ENCODE measurements around the gene CDK3. TPM values are rescaled to one million over a fixed set of nuclear protein-coding genes. Genes with fewer than 3 reads are reported as not detected.

The CDK3 gene
- total RNA-seq, 1 experiment from 2014 or later = 5.2 TPM

DNA sequence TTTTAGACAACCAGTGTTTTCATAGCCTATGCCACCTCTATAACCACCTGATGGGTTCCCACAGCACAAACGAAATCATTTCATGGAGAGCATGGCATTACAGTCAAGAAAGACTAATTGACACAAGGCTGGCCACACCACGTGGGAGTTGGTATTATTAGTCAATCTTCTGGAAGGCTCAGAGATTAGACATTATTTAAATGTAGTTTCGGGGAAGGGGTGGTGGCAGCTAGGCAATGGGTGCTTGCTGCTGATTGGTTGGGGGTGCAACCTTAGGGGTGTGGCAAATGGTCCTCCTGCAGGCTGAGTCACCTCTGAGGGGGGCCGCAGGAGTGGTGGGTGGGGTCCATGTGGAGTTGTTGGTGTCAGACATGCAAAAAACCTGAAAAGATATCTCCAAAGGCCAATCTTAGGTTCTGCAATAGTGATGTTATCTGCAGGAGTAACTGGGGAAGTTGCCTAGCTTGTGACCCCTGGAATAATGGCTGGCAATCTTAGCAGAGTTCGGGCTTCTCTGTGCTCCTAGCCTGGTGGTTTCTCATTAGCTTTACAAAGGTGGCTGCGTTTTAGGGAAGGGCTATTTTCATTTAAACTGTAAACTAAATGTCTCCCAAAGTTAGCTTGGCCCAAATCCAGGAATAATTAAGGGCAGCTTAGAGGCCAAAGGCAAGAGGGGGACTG is 17.0 kb upstream of the CDK3 start:
- no peaks in the 10 kb centered on the region for H3K36me3 ChIP-seq (ENCODE audit: control insufficient read depth, insufficient read depth, low read length)
- no peak for DNase-seq
- CTCF ChIA-PET = interaction anchor here (1.0 to 1.3 kb wide), 2 partner anchors 14 to 17 kb away, joined by 3 to 4 read pairs; partner anchors contain the start of gene CDK3
- H3K27me3 ChIP-seq (replicated peaks; ENCODE audit: control insufficient read depth, insufficient read depth, low read length) = no peaks in the 10 kb centered on the region
- H3K4me3 ChIP-seq (ENCODE audit: low read depth, low read length) = no peak overlapping the region
- Mint-ChIP-seq H3K9me3 (ENCODE audit: unreplicated experiment) (no peaks in the 10 kb centered on the region), H3K36me3 (ENCODE audit: insufficient read depth, unreplicated experiment) (peaks cover 23% of the 10 kb centered on the region), H3K4me1 (ENCODE audit: low read depth, unreplicated experiment) (peaks cover 37% of the 10 kb centered on the region), H3K27me3 (ENCODE audit: insufficient read depth, unreplicated experiment) (no peaks in the 10 kb centered on the region), H3K27ac (ENCODE audit: unreplicated experiment) (peak overlapping the region; percentile 82), H3K4me3 (ENCODE audit: unreplicated experiment) (no peak overlapping the region)
- BruUV-seq (replicated peaks) = no TSS peak
- H3K9me3 ChIP-seq = no peaks in the 10 kb centered on the region
- intact Hi-C loops (cut with micrococcal nuclease; ENCODE audit: unreplicated experiment) = no loop called here
- peaks cover 44% of the 10 kb centered on the region for H3K4me1 ChIP-seq
- TF ChIP-seq, protein P1, sequence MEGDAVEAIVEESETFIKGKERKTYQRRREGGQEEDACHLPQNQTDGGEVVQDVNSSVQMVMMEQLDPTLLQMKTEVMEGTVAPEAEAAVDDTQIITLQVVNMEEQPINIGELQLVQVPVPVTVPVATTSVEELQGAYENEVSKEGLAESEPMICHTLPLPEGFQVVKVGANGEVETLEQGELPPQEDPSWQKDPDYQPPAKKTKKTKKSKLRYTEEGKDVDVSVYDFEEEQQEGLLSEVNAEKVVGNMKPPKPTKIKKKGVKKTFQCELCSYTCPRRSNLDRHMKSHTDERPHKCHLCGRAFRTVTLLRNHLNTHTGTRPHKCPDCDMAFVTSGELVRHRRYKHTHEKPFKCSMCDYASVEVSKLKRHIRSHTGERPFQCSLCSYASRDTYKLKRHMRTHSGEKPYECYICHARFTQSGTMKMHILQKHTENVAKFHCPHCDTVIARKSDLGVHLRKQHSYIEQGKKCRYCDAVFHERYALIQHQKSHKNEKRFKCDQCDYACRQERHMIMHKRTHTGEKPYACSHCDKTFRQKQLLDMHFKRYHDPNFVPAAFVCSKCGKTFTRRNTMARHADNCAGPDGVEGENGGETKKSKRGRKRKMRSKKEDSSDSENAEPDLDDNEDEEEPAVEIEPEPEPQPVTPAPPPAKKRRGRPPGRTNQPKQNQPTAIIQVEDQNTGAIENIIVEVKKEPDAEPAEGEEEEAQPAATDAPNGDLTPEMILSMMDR (IDR thresholded peaks at IDR 0.05; ENCODE audit: insufficient read depth in 1 of 2, low read depth in 1 of 2, low read length in 1 of 2, severe bottlenecking in 1 of 2, unreplicated experiment in 1 of 2) = no peak
- POLR2A ChIA-PET = no interaction called here

- no peak for DNase-seq
- ChIA-PET CTCF (no interaction called here), POLR2A (no interaction called here)
- Mint-ChIP-seq H3K9me3 (ENCODE audit: unreplicated experiment) (no peaks in the 10 kb centered on the region), H3K27ac (ENCODE audit: unreplicated experiment) (no peak overlapping the region), H3K4me3 (ENCODE audit: unreplicated experiment) (no peak overlapping the region), H3K4me1 (ENCODE audit: low read depth, unreplicated experiment) (peaks cover 33% of the 10 kb centered on the region), H3K27me3 (ENCODE audit: insufficient read depth, unreplicated experiment) (no peaks in the 10 kb centered on the region), H3K36me3 (ENCODE audit: insufficient read depth, unreplicated experiment) (peaks cover 20% of the 10 kb centered on the region)
- intact Hi-C loops (cut with micrococcal nuclease; ENCODE audit: unreplicated experiment) = no loop called here
- TF ChIP-seq, protein P1 (IDR thresholded peaks at IDR 0.05; ENCODE audit: insufficient read depth in 1 of 2, low read depth in 1 of 2, low read length in 1 of 2, severe bottlenecking in 1 of 2, unreplicated experiment in 1 of 2) = no peak
- H3K4me1 ChIP-seq = peaks cover 33% of the 10 kb centered on the region
- H3K27me3 ChIP-seq (replicated peaks; ENCODE audit: control insufficient read depth, insufficient read depth, low read length) = no peaks in the 10 kb centered on the region
- no peak overlapping the region for H3K4me3 ChIP-seq (ENCODE audit: low read depth, low read length)
- no TSS peak for BruUV-seq (replicated peaks)
- H3K36me3 ChIP-seq (ENCODE audit: control insufficient read depth, insufficient read depth, low read length) = no peaks in the 10 kb centered on the region
- H3K9me3 ChIP-seq = no peaks in the 10 kb centered on the region
Observed at GRCh38 chr17:75985986-75986385, 14.7 kb upstream of the CDK3 start.

DNA sequence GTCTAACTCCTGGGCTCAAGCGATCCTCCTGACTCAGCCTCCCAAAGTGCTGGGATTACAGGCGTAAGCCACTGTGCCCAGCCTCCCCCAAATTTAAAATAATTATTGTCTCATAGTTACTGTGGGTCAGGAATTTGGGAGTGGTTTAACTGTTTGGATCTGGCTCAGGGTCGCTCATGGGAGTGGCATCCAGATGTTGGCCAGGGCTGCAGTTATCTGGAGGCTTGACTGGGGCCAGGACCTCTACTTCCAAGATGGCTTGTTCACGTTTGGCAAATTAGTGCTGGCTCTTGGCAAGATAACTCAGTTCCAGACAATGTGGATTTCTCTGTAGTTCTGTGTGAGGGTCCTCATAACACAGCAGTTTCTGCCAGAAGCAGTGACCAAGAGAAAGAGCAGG is 13.6 kb upstream of the CDK3 start:
- Histone ChIP-seq H3K36me3 (ENCODE audit: control insufficient read depth, insufficient read depth, low read length) (no peaks in the 10 kb centered on the region), H3K4me1 (peaks cover 22% of the 10 kb centered on the region), H3K27me3 (replicated peaks; ENCODE audit: control insufficient read depth, insufficient read depth, low read length) (no peaks in the 10 kb centered on the region), H3K4me3 (ENCODE audit: low read depth, low read length) (no peak overlapping the region), H3K9me3 (no peaks in the 10 kb centered on the region)
- no peak for DNase-seq
- POLR2A ChIA-PET = no interaction called here
- TF ChIP-seq, protein P1 (IDR thresholded peaks at IDR 0.05; ENCODE audit: insufficient read depth in 1 of 2, low read depth in 1 of 2, low read length in 1 of 2, severe bottlenecking in 1 of 2, unreplicated experiment in 1 of 2) = no peak
- Mint-ChIP-seq H3K27me3 (ENCODE audit: insufficient read depth, unreplicated experiment) (no peaks in the 10 kb centered on the region), H3K27ac (ENCODE audit: unreplicated experiment) (no peak overlapping the region), H3K4me3 (ENCODE audit: unreplicated experiment) (no peak overlapping the region), H3K9me3 (ENCODE audit: unreplicated experiment) (no peaks in the 10 kb centered on the region), H3K4me1 (ENCODE audit: low read depth, unreplicated experiment) (peaks cover 22% of the 10 kb centered on the region), H3K36me3 (ENCODE audit: insufficient read depth, unreplicated experiment) (peaks cover 29% of the 10 kb centered on the region)
- BruUV-seq (replicated peaks) = no TSS peak
- CTCF ChIA-PET = no interaction called here
- intact Hi-C loops (cut with micrococcal nuclease; ENCODE audit: unreplicated experiment) = no loop called here
